ENCODE data around the gene SPRED1.

Gene SPRED1

GRCh38 chr15:38281031-38281430 is 28.4 kb downstream of the SPRED1 start:
- DNase-seq (ENCODE audit: low spot score): no peak

DNA sequence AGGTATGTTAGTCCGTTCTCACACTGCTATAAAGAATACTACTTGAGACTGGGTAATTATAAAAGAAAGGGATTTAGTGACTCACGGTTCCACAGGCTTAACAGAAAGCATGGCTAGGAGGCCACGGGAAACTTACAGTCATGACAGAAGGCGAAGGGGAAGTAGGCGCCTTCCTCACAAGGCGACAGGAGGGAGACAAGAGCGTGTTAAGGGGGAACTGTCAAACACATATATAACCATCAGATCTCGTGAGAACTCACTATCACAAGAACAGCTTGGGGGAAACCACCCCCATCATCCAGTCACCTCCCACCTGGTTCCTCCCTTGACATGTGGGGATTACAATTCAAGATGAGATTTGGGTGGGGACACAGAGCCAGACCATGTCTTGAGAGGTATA is 30.4 kb downstream of the SPRED1 start:
- DNase-seq (ENCODE audit: low spot score): no peak

- DNase-seq (ENCODE audit: low spot score): no peak
These were observed 32.8 kb downstream of the SPRED1 start for GRCh38 chr15:38285456-38285855.

GRCh38 chr15:38294126-38294525 is 41.5 kb downstream of the SPRED1 start:
- no peak for DNase-seq (ENCODE audit: low spot score)

DNA sequence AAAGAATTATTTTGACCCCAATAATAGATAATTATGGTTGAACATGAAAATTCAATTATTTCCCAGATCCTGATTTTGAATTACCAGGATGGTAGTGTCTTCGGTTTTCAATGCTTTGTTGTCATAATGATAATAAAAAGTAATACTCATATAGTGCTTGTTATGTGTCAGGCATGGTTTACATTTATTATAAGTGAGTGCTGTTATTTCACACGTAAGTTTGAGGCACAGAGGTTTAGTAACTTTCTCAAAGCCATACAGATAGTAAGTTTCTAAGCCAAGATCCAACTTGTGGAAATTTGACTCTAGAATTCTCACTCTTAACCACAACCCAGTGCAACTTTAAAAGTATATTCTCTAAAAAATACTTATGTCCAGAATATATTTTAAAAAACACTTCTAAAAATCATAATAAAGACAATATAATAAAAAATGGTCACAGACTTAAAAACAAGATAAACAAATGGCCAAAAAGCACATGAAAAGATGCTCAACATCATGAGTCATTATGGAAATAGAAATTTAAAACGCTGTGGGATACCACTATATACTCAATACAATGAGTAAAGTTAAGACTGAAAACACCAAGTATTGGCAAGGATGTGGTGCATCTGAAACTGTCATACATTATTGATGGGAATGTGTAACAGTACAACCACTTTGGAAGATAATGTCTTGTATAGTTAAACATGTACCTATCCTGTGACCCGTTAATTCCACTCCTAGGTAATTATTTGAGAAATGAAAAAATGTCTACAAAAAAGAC is 45.2 kb downstream of the SPRED1 start:
- DNase-seq (ENCODE audit: low spot score): no peak

- DNase-seq (ENCODE audit: low spot score): no peak
These were observed 46.6 kb downstream of the SPRED1 start for GRCh38 chr15:38299216-38299615.

- no peak for DNase-seq (ENCODE audit: low spot score)
These were observed 47.8 kb downstream of the SPRED1 start for GRCh38 chr15:38300395-38300794.

DNA sequence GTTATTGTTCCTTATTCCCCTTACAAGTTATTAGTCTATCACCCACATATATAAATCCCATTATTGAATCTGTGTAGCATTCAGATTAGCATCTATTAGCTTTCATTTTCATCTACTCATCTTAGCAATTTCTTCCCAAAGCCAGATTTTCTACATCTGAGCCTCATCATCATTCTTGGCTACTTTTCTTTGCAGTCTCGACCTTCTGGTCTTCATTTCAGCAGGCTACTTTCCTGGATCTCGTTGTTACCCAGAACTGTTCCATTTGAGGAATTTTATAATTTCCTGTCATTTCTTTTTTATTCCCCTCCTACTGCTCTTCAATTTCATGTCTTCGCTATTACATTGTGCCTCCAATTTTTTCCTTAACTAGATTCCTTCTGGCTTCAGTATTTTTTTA is 51.8 kb downstream of the SPRED1 start:
- DNase-seq (ENCODE audit: low spot score): no peak

GRCh38 chr15:38307251-38307650 is 54.6 kb downstream of the SPRED1 start:
- DNase-seq (ENCODE audit: low spot score): no peak

GRCh38 chr15:38307861-38308641 is 55.4 kb downstream of the SPRED1 start:
- DNase-seq (ENCODE audit: low spot score): no peak

DNA sequence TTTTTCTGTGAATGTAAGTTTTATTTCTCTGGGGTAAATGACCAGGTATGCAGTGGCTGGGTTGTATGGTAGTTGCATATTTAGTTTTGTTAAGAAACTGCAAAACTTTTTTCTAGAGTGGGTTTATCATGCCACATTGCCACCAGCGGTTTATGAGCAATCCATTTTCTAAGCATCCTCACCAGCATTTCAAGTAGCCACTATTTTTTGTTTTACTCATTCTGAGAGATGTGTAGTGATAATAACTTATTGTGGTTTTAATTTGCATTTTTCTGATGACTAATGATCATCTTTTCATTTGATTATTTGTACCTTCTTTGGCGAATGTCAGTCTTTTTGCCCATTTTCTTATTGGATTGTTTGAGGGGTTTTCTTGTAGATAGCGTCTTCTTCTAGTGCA is 56.2 kb downstream of the SPRED1 start:
- no peak for DNase-seq (ENCODE audit: low spot score)

DNA sequence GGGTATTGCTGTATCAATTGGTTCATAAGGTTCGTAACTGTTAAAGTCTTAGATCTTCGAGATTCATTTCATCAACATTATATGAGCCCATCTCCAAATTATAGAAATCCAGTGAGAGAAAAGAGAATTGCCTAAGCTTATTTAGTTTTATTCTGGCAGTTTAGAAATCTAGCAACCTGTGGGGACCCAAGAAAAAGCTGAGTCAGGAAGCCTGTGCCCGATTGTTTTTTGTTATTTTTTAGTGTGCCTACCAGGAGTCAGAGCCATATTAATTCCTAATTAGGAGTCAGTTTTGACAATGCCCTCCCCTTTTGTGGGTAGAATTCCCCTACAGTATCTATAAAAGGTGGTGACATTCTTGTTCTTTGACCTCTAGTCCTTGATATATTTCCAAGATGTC is 59.6 kb downstream of the SPRED1 start:
- DNase-seq (ENCODE audit: low spot score): no peak

- DNase-seq (ENCODE audit: low spot score): no peak
These were observed 63.7 kb downstream of the SPRED1 start for GRCh38 chr15:38316311-38316710.

DNA sequence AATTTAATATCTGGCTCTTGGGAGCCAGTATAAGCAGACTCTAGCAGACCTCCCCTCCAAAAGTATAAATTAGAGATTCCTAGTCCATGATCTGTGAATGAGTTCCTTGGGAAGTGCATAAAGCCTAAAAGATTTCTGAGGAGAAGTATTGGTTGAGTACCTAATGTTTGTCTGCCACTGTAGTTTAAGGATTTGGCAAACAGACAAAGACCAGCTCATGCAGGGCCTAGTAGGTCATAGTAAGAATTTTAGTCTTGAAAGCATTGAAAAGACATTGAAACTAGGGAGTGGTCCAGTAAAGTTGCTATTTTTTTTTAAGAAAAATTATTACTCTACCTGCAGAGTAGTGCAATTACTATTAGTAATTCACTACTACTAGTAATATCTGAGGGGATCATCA is 67.5 kb downstream of the SPRED1 start:
- no peak for DNase-seq (ENCODE audit: low spot score)

GRCh38 chr15:38320866-38321265 is 68.2 kb downstream of the SPRED1 start:
- no peak for DNase-seq (ENCODE audit: low spot score)

DNA sequence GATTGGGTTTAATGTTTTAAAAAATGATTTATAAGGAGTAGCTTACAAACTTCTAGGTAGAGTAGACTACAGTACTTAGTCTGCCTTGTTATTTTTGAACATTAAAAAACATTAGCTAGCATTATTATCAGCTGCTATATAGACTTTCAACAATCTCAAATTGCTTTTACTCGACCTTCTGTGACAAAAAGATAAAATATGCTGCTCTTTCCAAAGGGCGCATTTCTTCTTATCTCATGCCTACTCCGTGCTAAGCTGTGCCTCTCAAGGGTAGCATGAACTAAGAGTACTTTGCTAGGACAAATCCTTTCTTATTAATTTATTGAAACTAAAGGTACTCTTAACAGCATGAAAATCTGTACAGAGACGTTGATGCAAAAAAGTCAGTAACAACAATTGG is 71.3 kb downstream of the SPRED1 start:
- no peak for DNase-seq (ENCODE audit: low spot score)

DNA sequence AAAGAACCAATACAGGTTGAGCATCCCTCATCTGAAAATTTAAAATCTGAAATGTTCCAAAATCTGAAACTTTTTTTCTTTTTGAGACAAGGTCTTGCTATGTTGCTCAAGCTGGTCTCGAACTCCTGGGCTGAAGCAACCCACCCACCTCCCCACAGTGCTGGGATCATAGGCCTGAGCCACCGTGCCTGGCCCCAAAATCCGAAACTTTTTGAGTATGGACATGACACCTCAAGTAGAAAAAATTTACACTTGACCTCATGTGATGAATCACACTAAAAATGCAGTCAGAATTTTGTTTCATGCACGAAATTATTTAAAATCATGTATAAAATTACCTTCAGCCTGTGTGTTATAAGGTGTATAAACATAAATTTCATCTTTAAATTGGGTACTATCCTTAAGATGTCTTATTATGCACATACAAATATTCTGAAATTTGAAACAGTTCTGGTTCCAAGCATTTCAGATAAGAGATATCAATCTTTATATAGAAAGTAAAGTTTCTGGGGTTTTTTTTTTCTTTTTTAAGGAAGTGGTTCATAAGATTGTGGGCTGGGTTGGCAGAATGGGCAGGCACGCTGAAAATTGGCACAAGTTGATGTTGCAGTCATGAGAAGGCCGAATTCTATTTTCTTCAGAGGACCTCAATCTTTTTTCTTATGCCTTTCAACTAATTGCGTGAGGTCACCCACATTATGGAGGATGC is 72.5 kb downstream of the SPRED1 start:
- DNase-seq (ENCODE audit: low spot score): no peak

DNA sequence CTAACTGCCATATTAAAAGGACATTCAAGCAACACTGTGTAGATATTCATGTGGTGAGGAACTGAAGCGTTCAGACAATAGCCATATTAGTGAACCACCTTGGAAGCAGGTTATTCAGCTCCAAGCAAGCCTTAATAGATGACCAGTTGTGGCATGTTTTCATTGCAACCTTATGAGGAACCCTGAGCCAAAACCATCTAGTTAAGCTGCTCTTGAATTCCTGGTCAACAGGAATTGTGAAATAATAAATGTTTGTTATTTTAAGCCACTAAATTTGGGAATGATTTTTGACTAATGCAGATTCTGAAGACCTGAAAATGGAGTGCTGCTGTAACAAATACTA is 73.0 kb downstream of the SPRED1 start:
- no peak for DNase-seq (ENCODE audit: low spot score)

DNA sequence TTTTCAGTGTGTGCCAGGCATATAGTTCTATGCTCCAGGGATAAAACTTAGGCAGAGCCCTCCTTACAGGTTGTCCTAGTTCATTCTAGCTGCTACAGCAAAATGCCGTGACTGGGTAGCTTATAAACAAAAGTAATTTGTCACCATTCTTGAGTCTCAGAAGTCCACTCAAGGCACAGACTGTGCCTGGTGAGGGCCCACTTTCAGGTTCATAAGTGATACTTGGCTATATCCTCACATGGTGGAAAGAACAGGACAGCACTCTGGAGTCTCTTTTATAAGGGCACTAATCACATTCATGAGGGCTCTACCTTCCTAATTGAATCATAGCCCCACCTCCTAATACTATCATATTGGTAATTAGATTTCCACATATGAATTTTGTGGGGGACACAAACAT is 80.1 kb downstream of the SPRED1 start:
- no peak for DNase-seq (ENCODE audit: low spot score)

DNA sequence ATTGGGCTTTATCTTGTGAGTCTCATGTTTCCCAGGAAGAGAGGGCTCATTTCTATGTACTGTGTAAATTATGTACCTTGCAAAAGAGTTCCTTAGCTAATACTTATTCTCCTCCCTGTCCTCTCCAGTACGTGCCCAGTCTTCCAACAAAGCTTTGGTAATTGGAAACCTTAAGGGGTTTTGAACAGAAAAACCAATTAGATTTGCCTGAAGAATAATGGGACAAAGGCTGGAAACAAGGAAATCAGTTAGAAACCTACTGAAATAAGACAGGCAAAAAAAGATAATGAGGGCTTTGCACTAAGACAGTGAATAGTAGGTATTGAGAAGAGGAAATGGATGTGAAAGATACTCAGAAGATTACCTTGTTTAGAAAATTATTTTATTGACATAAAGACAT is 82.5 kb downstream of the SPRED1 start:
- no peak for DNase-seq (ENCODE audit: low spot score)

DNA sequence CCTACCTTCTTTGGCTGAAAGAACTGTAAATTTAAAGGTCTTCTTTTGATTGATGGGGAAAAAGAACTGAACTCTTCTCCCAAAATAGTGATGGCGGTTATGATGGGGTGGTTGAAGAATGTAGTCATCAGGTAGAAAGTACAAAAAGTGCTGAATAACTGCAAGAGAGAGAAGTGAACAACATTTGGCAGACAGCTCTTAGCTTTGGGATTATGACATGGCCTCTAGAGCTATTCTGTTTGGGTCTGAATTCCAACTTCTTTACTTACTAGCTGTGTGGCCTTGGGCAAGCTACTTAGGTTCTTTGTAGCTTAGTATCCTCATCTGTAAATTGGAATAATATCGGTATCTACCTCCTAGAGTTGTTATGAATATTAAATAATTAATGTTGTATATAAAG is 91.7 kb downstream of the SPRED1 start:
- no peak for DNase-seq (ENCODE audit: low spot score)

- no peak for DNase-seq (ENCODE audit: low spot score)
These were observed 96.6 kb downstream of the SPRED1 start for GRCh38 chr15:38349251-38349650.

- DNase-seq (ENCODE audit: low spot score): no peak
These were observed 98.8 kb downstream of the SPRED1 start for GRCh38 chr15:38351466-38351865.

Data from ecto neural progenitor cell (in vitro differentiated cells).